GM19238 (cell line): ENCODE data around the gene FABP1.

Experiments used
- DNase-seq: peaks from one replicate; pipeline ENCODE4 v3.0.0; 2011; ENCODE audit warnings: low spot score; ENCODE audit not compliant: insufficient read length

Gene FABP1

GRCh38 chr2:88127888-88128653 is at the start of gene FABP1:
Gene FABP1 (minus strand): TSS chr2:88128062. CDS start chr2:88128017, 45 bp downstream.
- DNase-seq: no peak

- DNase-seq: no peak
Observed at GRCh38 chr2:88177556-88177955, 49.7 kb upstream of the FABP1 start.

- DNase-seq: no peak
Observed at GRCh38 chr2:88176352-88176984, 48.6 kb upstream of the FABP1 start.

GRCh38 chr2:88172882-88173281 is 45.0 kb upstream of the FABP1 start:
- DNase-seq: no peak

- no peak for DNase-seq
Observed at GRCh38 chr2:88171966-88172365, 44.1 kb upstream of the FABP1 start.

- no peak for DNase-seq
Observed at GRCh38 chr2:88170472-88170892, 42.6 kb upstream of the FABP1 start.

- no peak for DNase-seq
Observed at GRCh38 chr2:88168386-88168785, 40.5 kb upstream of the FABP1 start.

GRCh38 chr2:88167740-88168139 is 39.9 kb upstream of the FABP1 start:
- DNase-seq: no peak

- no peak for DNase-seq
Observed at GRCh38 chr2:88165332-88166003, 37.6 kb upstream of the FABP1 start.

GRCh38 chr2:88161446-88162244 is 33.8 kb upstream of the FABP1 start:
- DNase-seq: no peak

- DNase-seq: no peak
Observed at GRCh38 chr2:88160517-88160916, 32.7 kb upstream of the FABP1 start.

- peak; percentile 33 for DNase-seq
Observed at GRCh38 chr2:88159955-88160415, 32.1 kb upstream of the FABP1 start.

GRCh38 chr2:88159481-88159880 is 31.6 kb upstream of the FABP1 start:
- no peak for DNase-seq

- no peak for DNase-seq
Observed at GRCh38 chr2:88148929-88149438, 21.1 kb upstream of the FABP1 start.

GRCh38 chr2:88147145-88147544 is 19.3 kb upstream of the FABP1 start:
- DNase-seq: no peak

GRCh38 chr2:88146590-88146989 is 18.7 kb upstream of the FABP1 start:
- no peak for DNase-seq

GRCh38 chr2:88144914-88145497 is 17.1 kb upstream of the FABP1 start:
- DNase-seq: no peak

GRCh38 chr2:88144271-88144670 is 16.4 kb upstream of the FABP1 start:
- no peak for DNase-seq

- no peak for DNase-seq
Observed at GRCh38 chr2:88141952-88142351, 14.1 kb upstream of the FABP1 start.

- DNase-seq: no peak
Observed at GRCh38 chr2:88139804-88140203, 11.9 kb upstream of the FABP1 start.

GRCh38 chr2:88139203-88139702 is 11.4 kb upstream of the FABP1 start:
- no peak for DNase-seq
